GM12878 (cell line): ENCODE measurements around the gene CDK15. TPM values are rescaled to one million over a fixed set of nuclear protein-coding genes. Genes with fewer than 3 reads are reported as not detected.

Source experiments
- BMI1 ChIP-seq: fragments of 450-650 bp; IDR thresholded peaks from 2 replicates; pipeline ENCODE4 v1.6.1; 2016; ENCODE audit warnings: mild to moderate bottlenecking, moderate library complexity, borderline replicate concordance
- CBFB ChIP-seq: IDR thresholded peaks from 2 replicates; pipeline ENCODE4 v1.6.1; 2016; ENCODE audit warnings: antibody characterized with exemption, low read depth
- NFXL1 ChIP-seq: fragments of 450-650 bp; IDR thresholded peaks from 2 replicates; pipeline ENCODE4 v1.6.1; 2017; ENCODE audit warnings: antibody characterized with exemption, mild to moderate bottlenecking, borderline replicate concordance
- PAX5 ChIP-seq: IDR thresholded peaks from 2 replicates; pipeline ENCODE4 v1.6.1; 2011; ENCODE audit warnings: low read depth, low read length, borderline replicate concordance
- TAF1 ChIP-seq: IDR thresholded peaks from 2 replicates; pipeline ENCODE4 v1.6.1; 2011; ENCODE audit warnings: mild to moderate bottlenecking, low read depth, low read length, borderline replicate concordance
- ZBTB4 ChIP-seq: fragments of 450-650 bp; formaldehyde crosslinking; IDR thresholded peaks from 2 replicates; pipeline ENCODE4 v1.4.0; 2022; ENCODE audit warnings: mild to moderate bottlenecking, moderate library complexity
- ZNF592 ChIP-seq: fragments of 450-650 bp; IDR thresholded peaks from 2 replicates; pipeline ENCODE4 v1.6.1; 2017; ENCODE audit warnings: mild to moderate bottlenecking, moderate library complexity
- polyA plus RNA-seq, 11 experiments: library from polyadenylated mRNA; depleted of rRNA in 4 of 11; unstranded in 6 of 11; stranded (reverse) in 5 of 11; fragments of >200 nt; fragmentation: Nextera tagmentation in 4 of 11; fragmentation: Illumina TruSeq in 1 of 11; extraction: Ambion mirVana in 4 of 11; extraction: Trizol in 1 of 11; gene quantifications; 1 replicate in 1 of 11; 2 replicates in 10 of 11; pipeline versions ENCODE4 v1.2.1 to v1.2.3, GENCODE V29; 2011 to 2016; ENCODE audit warnings: inconsistent platforms in 2 of 11, missing spikeins in 2 of 11, low read depth in 1 of 11
- total RNA-seq, 4 experiments: library from RNA; depleted of rRNA in 3 of 4; stranded (reverse); fragments of >200 nt in 3 of 4; fragmentation: Illumina TruSeq in 1 of 4; extraction: Trizol in 1 of 4; gene quantifications; 2 replicates each; pipeline versions ENCODE4 v1.2.1 to v1.2.3, GENCODE V29; 2013 to 2021

CDK15 gene
- total and polyA plus RNA-seq, 10 of the 15 experiments (the other 5 are each of a cell fraction or from before 2014, with no cell fraction given) = 0.01 to 0.04 TPM; not detected in 8

- TF ChIP-seq ZNF592 (no peak), BMI1 (no peak), CBFB (no peak), PAX5 (no peak), NFXL1 (no peak), TAF1 (no peak), ZBTB4 (CRISPR knock-in tag) (no peak)
These were observed 48.0 kb downstream of the CDK15 start (continued) for GRCh38 chr2:201854221-201854801.
